WI38 (cell line): ENCODE results near the gene PSMB9.

Experiments
- H3K4me3 ChIP-seq: 2 replicates; pipeline ENCODE4 v1.5.1; 2011; ENCODE audit warnings: low read depth, mild to moderate bottlenecking, control low read depth, low read length
- CTCF ChIP-seq: IDR thresholded peaks from 2 replicates; pipeline ENCODE4 v1.5.1; 2012; ENCODE audit warnings: low read depth, mild to moderate bottlenecking, control low read depth, low read length

Gene PSMB9

GRCh38 chr6:32830936-32831335, 23.1 kb upstream of the PSMB9 start:
- no peak overlapping the region for H3K4me3 ChIP-seq
- TF ChIP-seq CTCF = no peak

- H3K4me3 ChIP-seq = no peak overlapping the region
- no peak for TF ChIP-seq CTCF
Observed at GRCh38 chr6:32832535-32832934, 21.5 kb upstream of the PSMB9 start.

GRCh38 chr6:32833664-32834063, 20.3 kb upstream of the PSMB9 start:
- no peak overlapping the region for H3K4me3 ChIP-seq
- TF ChIP-seq CTCF = no peak

- H3K4me3 ChIP-seq = no peak overlapping the region
- no peak for TF ChIP-seq CTCF
Observed at GRCh38 chr6:32835167-32835893, 18.7 kb upstream of the PSMB9 start.

GRCh38 chr6:32836873-32837272, 17.1 kb upstream of the PSMB9 start:
- TF ChIP-seq CTCF = no peak
- no peak overlapping the region for H3K4me3 ChIP-seq

GRCh38 chr6:32837651-32838113, 16.3 kb upstream of the PSMB9 start:
- no peak for TF ChIP-seq CTCF
- H3K4me3 ChIP-seq = peak overlapping the region; percentile 73

- TF ChIP-seq CTCF = peak; percentile 86
Observed at GRCh38 chr6:32838114-32838958, 15.7 kb upstream of the PSMB9 start, which contains the start of gene TAP2. TAP2 (minus strand) TSS chr6:32838739; CDS start chr6:32838233, 506 bp downstream.

More at GRCh38 chr6:32838114-32838958, 15.7 kb upstream of the PSMB9 start, which contains the start of gene TAP2:
- peak within 1 kb of the TSS; percentile 73 for H3K4me3 ChIP-seq
